Sigmoid colon (tissue), 4 donors: ENCODE results near the gene SHF.

Experiments used
- CTCF ChIP-seq, 4 experiments: fragments of 450-650 bp in 3 of 4; fragments of 200-600 bp in 1 of 4; IDR thresholded peaks; one replicate each; pipeline ENCODE4 v1.5.1; 2016 to 2019; ENCODE audit warnings: antibody characterized with exemption in 4 of 4, mild to moderate bottlenecking in 3 of 4, moderate library complexity in 2 of 4
- POLR2A ChIP-seq, 2 donors: fragments of 450-650 bp; IDR thresholded peaks; one replicate each; pipeline ENCODE4 v1.6.1; 2016; ENCODE audit warnings: antibody characterized with exemption in 2 of 2, mild to moderate bottlenecking in 2 of 2, moderate library complexity in 2 of 2
- POLR2AphosphoS5 ChIP-seq, 4 donors: sonication (generic); formaldehyde crosslinking; IDR thresholded peaks; one replicate each; pipeline ENCODE4 v1.6.1; 2017; ENCODE audit warnings: antibody characterized with exemption in 4 of 4

- TF ChIP-seq POLR2A (IDR thresholded peaks at IDR 0.05) (no peak), CTCF (IDR thresholded peaks at IDR 0.05) (no peak), POLR2AphosphoS5 (IDR thresholded peaks at IDR 0.05) (no peak)
Observed at GRCh38 chr15:45134046-45134445, 53.7 kb downstream of the SHF start.
